Heart left ventricle (tissue), 13 donors: ENCODE results near the gene TBX5.

Experiments
- CTCF ChIP-seq, 12 donors: fragments of 200-600 bp; sonication (generic) in 4 of 12; IDR thresholded peaks; one replicate each; pipeline versions ENCODE4 v1.5.0 to v1.8.0; 2018 to 2022; ENCODE audit warnings: antibody characterized with exemption in 12 of 12, mild to moderate bottlenecking in 5 of 12
- POLR2A ChIP-seq, 2 donors: fragments of 450-650 bp; IDR thresholded peaks; one replicate each; pipeline ENCODE4 v1.6.1; 2017; ENCODE audit warnings: antibody characterized with exemption in 2 of 2, mild to moderate bottlenecking in 2 of 2, moderate library complexity in 2 of 2
- donor health status: ischemic (EF 13 %, LVEDD 7.1; RV severe dilation, severe dysfunction).
- donor health status: DM: no; HTN: yes; CAD: no.
- donor health status: DM: no; HTN: no; CAD: no.
- donor health status: ischemic (EF 25% LVEDD 6.9; RV normal size, moderate dysfunction).
- donor health status: ischemic (EF 25% LVEDD 5.7; RV mildly dilated, moderate dysfunction).
- donor health status: ischemic (EF 35%, LVEDD 5.7; RV mildly dilated, moderate dysfunction).
- donor health status: nonischemic (EF 11% LVEDD 7.7; RV severe dilation, severe dysfunction).
- donor health status: DM: yes; HTN: yes; CAD: no.
- donor health status: PGD.
- donor health status: ischemic (EF 29% LVEDD 5.4; RV normal size, mild dysfunction).
- donor health status: nonischemic (EF 23%, LVEDD 6.1; RV moderate dilation, normal function).

- no peak for TF ChIP-seq CTCF (IDR thresholded peaks at IDR 0.05)
- no peak for TF ChIP-seq POLR2A (IDR thresholded peaks at IDR 0.05)
Observed at GRCh38 chr12:114442578-114442977, 36.6 kb upstream of the TBX5 start.
